UCSD-AML1 (cell line): ENCODE measurements around the gene ATOX1.
"Not testable (repeated sequence)": the region's sequence is repeated elsewhere in the genome, so short reads cannot be mapped to it uniquely, and the experiment has no call there.

ENCODE experiments used
- DNase-seq: peaks from one replicate; lab custom pipeline; 2025; ENCODE audit not compliant: unreplicated experiment; lab: John Stamatoyannopoulos, UW

ATOX1 gene

DNA sequence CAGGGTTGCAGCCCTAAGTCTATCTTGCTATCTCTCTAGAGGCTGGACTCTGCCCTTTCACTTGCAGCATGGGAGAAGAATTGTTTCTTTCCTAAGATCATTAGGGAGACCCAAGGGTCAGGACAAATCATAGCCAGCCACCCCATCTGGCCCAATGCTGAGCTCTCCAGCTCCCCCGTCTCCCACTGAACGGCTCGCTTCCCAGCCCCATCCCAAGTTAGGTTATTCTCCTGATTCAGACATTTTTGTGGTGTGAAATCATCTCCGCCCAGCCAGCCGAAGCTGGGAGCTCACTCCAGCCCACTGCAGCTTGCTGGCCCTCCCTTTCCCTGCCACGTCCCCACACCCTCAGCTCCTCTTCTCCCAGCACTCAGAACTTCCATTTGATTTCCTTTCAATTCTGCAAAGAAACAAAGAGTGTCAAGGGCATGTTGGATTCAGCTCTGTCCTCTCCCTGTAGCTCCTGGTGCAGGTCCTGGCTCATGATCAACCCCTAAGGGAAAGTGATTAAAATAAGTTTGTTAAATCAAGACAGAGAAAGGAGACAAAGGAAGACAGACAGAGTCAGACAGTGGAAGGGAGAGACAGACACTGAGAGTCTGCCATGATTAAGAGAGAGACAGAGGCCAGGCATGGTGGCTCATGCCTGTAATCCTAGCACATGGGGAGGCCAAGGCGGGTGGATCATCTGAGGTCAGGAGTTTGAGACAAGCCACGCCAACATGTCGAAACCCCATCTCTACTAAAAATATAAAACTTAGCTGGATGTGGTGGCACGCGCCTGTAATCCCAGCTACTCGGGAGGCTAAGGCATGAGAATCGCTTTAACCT is 59.1 kb downstream of the ATOX1 start:
- no peak for DNase-seq

DNA sequence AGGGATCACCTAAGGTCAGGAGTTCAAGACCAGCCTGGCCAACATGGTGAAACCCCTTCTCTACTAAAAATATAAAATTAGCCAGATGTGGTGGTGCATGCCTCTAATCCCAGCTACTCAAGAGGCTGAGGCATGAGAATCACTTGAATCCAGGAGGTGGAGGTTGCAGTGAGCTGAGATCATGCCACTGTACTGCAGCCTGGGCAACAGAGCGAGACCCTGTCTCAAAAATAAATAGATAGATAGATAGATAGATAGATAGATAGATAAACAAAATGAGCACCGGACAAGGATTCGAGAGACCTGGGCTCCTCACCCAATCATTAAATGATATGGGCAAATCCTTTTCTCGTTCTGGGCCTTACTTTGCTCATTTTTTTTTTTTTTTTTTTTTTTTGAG is 60.4 kb downstream of the ATOX1 start:
- DNase-seq, result not testable (repeated sequence)

DNA sequence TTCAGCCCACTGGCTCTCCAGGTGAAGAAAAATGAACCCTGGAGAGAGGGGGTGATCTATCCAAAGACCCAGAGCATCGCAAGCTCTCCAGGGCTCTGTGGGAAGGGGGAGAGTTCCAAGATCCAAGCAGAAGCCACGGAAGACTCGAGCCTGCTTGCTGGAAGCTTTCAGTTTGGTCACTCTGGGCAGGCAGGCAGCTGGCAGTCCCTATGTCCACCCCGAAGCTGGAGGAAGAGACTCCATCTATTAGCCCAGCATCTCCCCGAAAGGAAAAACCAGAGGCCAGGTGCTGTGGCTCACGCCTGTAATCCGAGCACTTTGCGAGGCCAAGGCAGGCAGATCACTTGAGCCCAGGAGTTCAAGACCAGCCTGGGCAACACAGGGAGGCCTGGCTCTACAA is 61.0 kb downstream of the ATOX1 start:
- no peak for DNase-seq

DNA sequence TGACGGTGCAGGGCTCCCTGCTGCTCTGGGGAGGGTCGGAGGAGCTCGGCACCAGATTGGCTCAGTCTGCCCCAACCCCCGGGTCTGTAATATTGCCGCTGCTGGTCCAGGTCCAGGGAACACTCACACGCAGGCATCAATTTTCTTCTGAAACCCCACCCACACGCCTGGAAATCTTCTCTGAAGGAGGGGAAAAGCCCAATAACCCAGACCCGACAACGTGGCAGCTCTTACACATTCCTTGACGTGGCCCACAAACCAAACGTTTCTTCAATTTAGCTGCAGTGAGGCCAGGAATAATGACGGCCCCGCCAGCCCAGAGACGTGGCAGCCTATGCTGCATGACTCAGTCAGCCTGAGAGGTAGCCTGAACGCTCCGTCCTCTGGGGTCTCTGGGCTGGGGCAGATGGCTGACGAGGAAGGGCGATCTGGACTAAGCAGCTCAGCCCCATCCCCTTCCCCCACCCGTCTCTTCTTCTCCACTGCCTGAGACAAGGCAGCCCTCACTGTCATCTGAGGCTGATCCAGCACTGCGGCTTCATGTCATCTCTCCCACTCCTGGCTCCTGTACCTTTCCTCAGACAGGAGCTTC is 61.9 kb downstream of the ATOX1 start:
- no peak for DNase-seq

DNA sequence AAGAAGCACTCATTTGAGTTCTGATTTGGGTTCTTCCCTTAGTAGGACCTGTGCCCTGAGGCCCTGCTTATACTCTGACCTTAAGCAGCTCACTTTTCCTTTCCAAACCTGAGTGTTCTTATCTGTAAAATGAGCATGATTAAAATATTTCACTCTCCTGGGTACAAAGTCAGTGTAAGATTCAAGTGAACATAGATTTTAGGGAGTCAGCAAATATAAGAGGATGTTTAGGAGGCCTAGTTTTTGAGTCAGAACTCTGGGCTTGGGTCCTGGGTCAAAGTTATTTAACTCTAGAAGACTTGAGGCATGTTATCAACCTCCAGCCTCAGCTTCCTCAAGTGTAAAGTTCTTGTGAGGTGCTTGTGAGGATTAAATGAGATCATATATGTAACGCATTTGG is 63.0 kb downstream of the ATOX1 start:
- DNase-seq, result no peak

DNA sequence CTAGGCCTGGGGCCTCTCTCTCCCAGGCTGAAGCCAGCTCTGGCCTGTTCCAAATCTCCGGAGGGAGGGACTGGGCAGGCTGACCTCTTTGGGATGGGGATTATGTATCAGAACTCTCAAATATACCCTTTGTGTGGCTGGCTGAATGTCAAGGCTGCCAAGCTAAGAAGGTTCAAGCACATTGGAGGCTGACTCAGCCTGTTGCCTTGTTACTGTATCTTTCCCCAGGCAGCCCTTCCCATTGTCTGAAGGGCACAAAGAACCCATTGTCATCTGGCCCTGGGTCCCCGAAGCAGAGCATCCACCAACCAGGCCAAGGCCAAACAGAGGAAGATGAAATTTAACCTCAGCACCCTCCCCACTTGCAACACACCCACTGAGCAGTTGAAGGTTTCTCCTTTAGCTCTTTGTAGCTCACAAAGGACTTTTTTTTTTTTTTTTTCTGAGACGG is 64.4 kb downstream of the ATOX1 start:
- no peak for DNase-seq
